ENCODE data around the gene TFR2. TPM values are rescaled to one million over a fixed set of nuclear protein-coding genes. Genes with fewer than 3 reads are reported as not detected.

The TFR2 gene
- total RNA-seq, 1 experiment from 2014 or later = 11.8 TPM

DNA sequence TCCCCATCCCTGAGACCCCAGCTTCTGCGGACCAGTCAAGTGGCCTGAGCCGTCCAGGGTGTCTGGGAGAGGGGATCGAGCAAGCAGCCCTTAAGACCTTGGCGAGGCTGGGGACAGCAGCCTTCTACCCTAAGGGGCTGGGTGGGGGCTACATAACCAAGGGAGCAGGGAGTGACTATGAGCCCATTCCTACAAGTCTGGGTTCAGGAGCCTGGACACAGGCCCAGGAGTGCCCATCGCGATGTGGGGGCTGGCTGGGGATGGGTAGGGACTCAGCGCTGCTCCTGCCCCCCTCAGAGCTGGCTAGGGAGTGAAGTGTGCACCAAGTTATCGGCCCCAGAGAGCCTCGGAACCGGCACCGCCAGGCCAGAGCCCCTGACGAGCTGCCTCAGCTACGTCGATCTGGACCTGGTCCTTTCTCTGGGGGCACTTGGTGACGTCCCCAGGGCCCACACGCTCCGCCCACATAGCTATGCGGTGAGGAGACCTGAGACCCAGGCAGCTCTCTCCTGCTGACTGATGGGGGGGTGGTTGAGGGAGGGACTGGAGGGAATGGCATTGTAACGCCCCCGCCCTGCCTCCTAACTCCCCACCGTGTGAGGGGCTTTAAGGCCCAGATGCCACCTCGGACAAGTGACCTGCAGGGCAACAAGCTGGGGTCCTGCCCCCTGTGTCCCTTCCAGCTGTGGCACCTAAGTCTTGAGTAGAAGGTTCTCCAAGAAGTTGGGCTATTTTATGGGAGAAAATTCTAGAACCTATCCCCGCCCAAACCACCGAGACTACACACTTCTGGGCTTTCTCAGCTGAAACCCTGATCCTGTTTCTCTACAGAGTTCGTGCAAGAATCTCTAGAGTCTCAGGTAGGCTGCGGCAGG is 70.2 kb downstream of the TFR2 start:
- no peaks in the 10 kb centered on the region for H3K79me2 ChIP-seq (ENCODE audit: insufficient read depth, low read length)
- peaks cover 17 to 49% of the 10 kb centered on the region in 2 experiments for H3K4me1 ChIP-seq (ENCODE audit: control insufficient read depth in 1 of 2, insufficient read depth in 2 of 2, low read length in 2 of 2)
- RAD21 ChIA-PET (ENCODE audit: low non-redundant PET in 1 of 2, low total read pairs in 2 of 2, uncharacterized antibody in 2 of 2, unreplicated experiment in 2 of 2) = no interaction called here
- no peaks in the 10 kb centered on the region for H3K27me3 ChIP-seq (ENCODE audit: insufficient read depth, low read length)
- H3K4me3 ChIP-seq (replicated peaks in 1 of 2; ENCODE audit: low read depth in 1 of 2, low read length in 2 of 2) = no peak overlapping the region
- ATAC-seq = 0 out of 2 replicates have a peak, but pooled peaks have one; percentile 16
- H3K9me3 ChIP-seq (ENCODE audit: control insufficient read depth in 1 of 2, insufficient read depth in 1 of 2, low read depth in 1 of 2, low read length in 2 of 2) = no peaks in the 10 kb centered on the region
- TF ChIP-seq JUND (IDR thresholded peaks at IDR 0.05) (no peak), SP1 (IDR thresholded peaks at IDR 0.05; ENCODE audit: low read depth) (no peak), ATF3 (IDR thresholded peaks at IDR 0.05) (no peak), POLR2A (IDR thresholded peaks at IDR 0.05; ENCODE audit: borderline replicate concordance, extremely low read depth, insufficient read depth, insufficient read length) (no peak), SIN3A (IDR thresholded peaks at IDR 0.05; ENCODE audit: low read depth) (no peak), ZNF274 (IDR thresholded peaks at IDR 0.05; ENCODE audit: low read depth, low read length) (no peak), EGR1 (IDR thresholded peaks at IDR 0.05; ENCODE audit: low read depth) (no peak), EZH2 (IDR thresholded peaks at IDR 0.05) (no peak), YY1 (IDR thresholded peaks at IDR 0.05; ENCODE audit: extremely low read depth, insufficient replicate concordance, low read depth, low read length) (no peak), FOSL1 (IDR thresholded peaks at IDR 0.05; ENCODE audit: low read depth) (no peak), RAD21 (IDR thresholded peaks at IDR 0.05; ENCODE audit: low read depth) (no peak), CBX3 (IDR thresholded peaks at IDR 0.05; ENCODE audit: low read depth) (no peak), TCF7L2 (IDR thresholded peaks at IDR 0.05; ENCODE audit: borderline replicate concordance, extremely low read depth, insufficient read depth, insufficient read length) (no peak)
- TF ChIP-seq, protein P1, sequence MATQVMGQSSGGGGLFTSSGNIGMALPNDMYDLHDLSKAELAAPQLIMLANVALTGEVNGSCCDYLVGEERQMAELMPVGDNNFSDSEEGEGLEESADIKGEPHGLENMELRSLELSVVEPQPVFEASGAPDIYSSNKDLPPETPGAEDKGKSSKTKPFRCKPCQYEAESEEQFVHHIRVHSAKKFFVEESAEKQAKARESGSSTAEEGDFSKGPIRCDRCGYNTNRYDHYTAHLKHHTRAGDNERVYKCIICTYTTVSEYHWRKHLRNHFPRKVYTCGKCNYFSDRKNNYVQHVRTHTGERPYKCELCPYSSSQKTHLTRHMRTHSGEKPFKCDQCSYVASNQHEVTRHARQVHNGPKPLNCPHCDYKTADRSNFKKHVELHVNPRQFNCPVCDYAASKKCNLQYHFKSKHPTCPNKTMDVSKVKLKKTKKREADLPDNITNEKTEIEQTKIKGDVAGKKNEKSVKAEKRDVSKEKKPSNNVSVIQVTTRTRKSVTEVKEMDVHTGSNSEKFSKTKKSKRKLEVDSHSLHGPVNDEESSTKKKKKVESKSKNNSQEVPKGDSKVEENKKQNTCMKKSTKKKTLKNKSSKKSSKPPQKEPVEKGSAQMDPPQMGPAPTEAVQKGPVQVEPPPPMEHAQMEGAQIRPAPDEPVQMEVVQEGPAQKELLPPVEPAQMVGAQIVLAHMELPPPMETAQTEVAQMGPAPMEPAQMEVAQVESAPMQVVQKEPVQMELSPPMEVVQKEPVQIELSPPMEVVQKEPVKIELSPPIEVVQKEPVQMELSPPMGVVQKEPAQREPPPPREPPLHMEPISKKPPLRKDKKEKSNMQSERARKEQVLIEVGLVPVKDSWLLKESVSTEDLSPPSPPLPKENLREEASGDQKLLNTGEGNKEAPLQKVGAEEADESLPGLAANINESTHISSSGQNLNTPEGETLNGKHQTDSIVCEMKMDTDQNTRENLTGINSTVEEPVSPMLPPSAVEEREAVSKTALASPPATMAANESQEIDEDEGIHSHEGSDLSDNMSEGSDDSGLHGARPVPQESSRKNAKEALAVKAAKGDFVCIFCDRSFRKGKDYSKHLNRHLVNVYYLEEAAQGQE (IDR thresholded peaks at IDR 0.05; ENCODE audit: low read depth) = no peak
- BruUV-seq (replicated peaks) = no TSS peak
- intact Hi-C loops (cut with micrococcal nuclease) = no loop called here
- no peak overlapping the region for H3K9ac ChIP-seq (ENCODE audit: low read length)
- H3K36me3 ChIP-seq (ENCODE audit: control insufficient read depth in 1 of 2, insufficient read depth in 2 of 2, low read length in 2 of 2) = peaks cover 0 to 2% of the 10 kb centered on the region in 2 experiments; a peak in 1 of 4 replicates
- no peaks in the 10 kb centered on the region for H3K9me2 ChIP-seq (ENCODE audit: insufficient read depth)
- CTCF ChIA-PET = interaction anchor here (1.2 kb wide), 1 partner anchor 15 kb away, joined by 5 read pairs; the partner anchor contains the start of genes FBXO24 and LRCH4
- peak overlapping the region; percentile 40; the same call in 1 of the 2 replicates for H3K4me2 ChIP-seq (ENCODE audit: low read length)
- POLR2A ChIA-PET = interaction anchor here (0.7 to 1.6 kb wide), 2 partner anchors 15 to 140 kb away, joined by 3 to 7 read pairs; partner anchors contain the start of genes FBXO24 and LRCH4
- no peaks in the 10 kb centered on the region for H4K20me1 ChIP-seq (ENCODE audit: insufficient read depth)
- no peak for DNase-seq (ENCODE audit: low read depth, low spot score)
- peak overlapping the region; percentile 10; the same call in 1 of the 2 replicates for H3K27ac ChIP-seq (ENCODE audit: low read depth, low read length)
- H2AFZ ChIP-seq (ENCODE audit: low read depth, low read length, poor library complexity, severe bottlenecking) = no peak overlapping the region

Other genes starting within 250 kb of the TFR2 start
- gene ZCWPW1, start 212.8 kb downstream of the TFR2 start, total RNA-seq (2021; ENCODE audit: unreplicated experiment) = 1.5 TPM
- gene MEPCE, start 211.7 kb downstream of the TFR2 start, total RNA-seq (2021; ENCODE audit: unreplicated experiment) = 44.4 TPM
- 68.7 TPM for gene PPP1R35, start 205.1 kb downstream of the TFR2 start, total RNA-seq (2021; ENCODE audit: unreplicated experiment)
- 1.7 TPM for gene SPACDR, start 177.3 kb downstream of the TFR2 start, total RNA-seq (2021; ENCODE audit: unreplicated experiment)
- gene TSC22D4, start 162.3 kb downstream of the TFR2 start, total RNA-seq (2021; ENCODE audit: unreplicated experiment) = 36.9 TPM
- gene NYAP1, start 157.6 kb downstream of the TFR2 start, total RNA-seq (2021; ENCODE audit: unreplicated experiment) = 6.7 TPM
- gene AGFG2, start 102.3 kb downstream of the TFR2 start, total RNA-seq (2021; ENCODE audit: unreplicated experiment) = 14.0 TPM
- gene SAP25, start 67.7 kb downstream of the TFR2 start, total RNA-seq (2021; ENCODE audit: unreplicated experiment) = 4.4 TPM
- 47.9 TPM for gene LRCH4, start 55.4 kb downstream of the TFR2 start, total RNA-seq (2021; ENCODE audit: unreplicated experiment)
- 2.1 TPM for gene FBXO24, start 55.2 kb downstream of the TFR2 start, total RNA-seq (2021; ENCODE audit: unreplicated experiment)
- gene PCOLCE, start 39.2 kb downstream of the TFR2 start, total RNA-seq (2021; ENCODE audit: unreplicated experiment) = 12.4 TPM
- gene MOSPD3, start 29.0 kb downstream of the TFR2 start, total RNA-seq (2021; ENCODE audit: unreplicated experiment) = 32.8 TPM
- not detected for gene ACTL6B, start 14.9 kb upstream of the TFR2 start, total RNA-seq (2021; ENCODE audit: unreplicated experiment)
- gene GNB2, start 32.2 kb upstream of the TFR2 start, total RNA-seq (2021; ENCODE audit: unreplicated experiment) = 246 TPM
- gene GIGYF1, start 52.7 kb upstream of the TFR2 start, total RNA-seq (2021; ENCODE audit: unreplicated experiment) = 59.7 TPM
- gene POP7, start 64.6 kb upstream of the TFR2 start, total RNA-seq (2021; ENCODE audit: unreplicated experiment) = 67.5 TPM
- gene EPO, start 78.9 kb upstream of the TFR2 start, total RNA-seq (2021; ENCODE audit: unreplicated experiment) = 0.30 TPM
- gene ZAN, start 92.0 kb upstream of the TFR2 start, total RNA-seq (2021; ENCODE audit: unreplicated experiment) = not detected
- 61.1 TPM for gene EPHB4, start 186.0 kb upstream of the TFR2 start, total RNA-seq (2021; ENCODE audit: unreplicated experiment)
- 24.6 TPM for gene SLC12A9, start 211.2 kb upstream of the TFR2 start, total RNA-seq (2021; ENCODE audit: unreplicated experiment)
- 102 TPM for gene TRIP6, start 225.8 kb upstream of the TFR2 start, total RNA-seq (2021; ENCODE audit: unreplicated experiment)
- gene SRRT, start 233.6 kb upstream of the TFR2 start, total RNA-seq (2021; ENCODE audit: unreplicated experiment) = 252 TPM
- 5.6 TPM for gene UFSP1, start 248.2 kb upstream of the TFR2 start, total RNA-seq (2021; ENCODE audit: unreplicated experiment)

Data from HCT116 (cell line).